ENCODE data around the gene CCDC3. TPM values are rescaled to one million over a fixed set of nuclear protein-coding genes. Genes with fewer than 3 reads are reported as not detected.

The CCDC3 gene
- total RNA-seq, 1 donor from 2014 or later: 12.8 TPM

DNA sequence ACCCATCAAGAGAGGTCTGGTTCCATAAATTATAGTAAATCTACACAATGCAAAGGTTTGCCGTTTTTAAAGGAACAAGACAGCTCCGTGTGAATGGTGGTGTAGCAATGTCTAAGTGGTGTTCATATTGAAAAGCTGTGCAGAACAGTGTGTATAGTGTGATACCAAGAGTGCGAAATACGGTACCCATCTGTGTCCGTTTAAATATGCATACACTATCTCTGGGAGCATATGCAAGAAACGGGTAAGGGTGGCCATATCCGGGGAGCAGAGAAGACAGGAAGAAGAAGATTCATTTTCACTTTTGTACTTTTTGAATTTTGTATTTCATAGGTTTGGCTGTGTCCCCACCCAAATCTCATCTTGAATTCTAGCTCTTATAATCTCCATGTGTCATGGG lies 102.0 kb downstream of the CCDC3 start:
- TF ChIP-seq POLR2AphosphoS5 (IDR thresholded peaks at IDR 0.05; ENCODE audit: insufficient read depth in 1 of 2, low read depth in 1 of 2) (no peak), POLR2A (IDR thresholded peaks at IDR 0.05) (no peak)
- TF ChIP-seq, protein P1, sequence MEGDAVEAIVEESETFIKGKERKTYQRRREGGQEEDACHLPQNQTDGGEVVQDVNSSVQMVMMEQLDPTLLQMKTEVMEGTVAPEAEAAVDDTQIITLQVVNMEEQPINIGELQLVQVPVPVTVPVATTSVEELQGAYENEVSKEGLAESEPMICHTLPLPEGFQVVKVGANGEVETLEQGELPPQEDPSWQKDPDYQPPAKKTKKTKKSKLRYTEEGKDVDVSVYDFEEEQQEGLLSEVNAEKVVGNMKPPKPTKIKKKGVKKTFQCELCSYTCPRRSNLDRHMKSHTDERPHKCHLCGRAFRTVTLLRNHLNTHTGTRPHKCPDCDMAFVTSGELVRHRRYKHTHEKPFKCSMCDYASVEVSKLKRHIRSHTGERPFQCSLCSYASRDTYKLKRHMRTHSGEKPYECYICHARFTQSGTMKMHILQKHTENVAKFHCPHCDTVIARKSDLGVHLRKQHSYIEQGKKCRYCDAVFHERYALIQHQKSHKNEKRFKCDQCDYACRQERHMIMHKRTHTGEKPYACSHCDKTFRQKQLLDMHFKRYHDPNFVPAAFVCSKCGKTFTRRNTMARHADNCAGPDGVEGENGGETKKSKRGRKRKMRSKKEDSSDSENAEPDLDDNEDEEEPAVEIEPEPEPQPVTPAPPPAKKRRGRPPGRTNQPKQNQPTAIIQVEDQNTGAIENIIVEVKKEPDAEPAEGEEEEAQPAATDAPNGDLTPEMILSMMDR (IDR thresholded peaks at IDR 0.05): no peak
- Histone ChIP-seq H3K9me3 (no peaks in the 10 kb centered on the region), H3K27ac (no peak overlapping the region), H3K27me3 (no peaks in the 10 kb centered on the region), H3K4me3 (no peak overlapping the region), H3K4me1 (no peaks in the 10 kb centered on the region), H3K36me3 (no peaks in the 10 kb centered on the region)
- DNase-seq (ENCODE audit: extremely low spot score in 2 of 2): no peak
- intact Hi-C loops (cut with DNase I): no loop called here

DNA sequence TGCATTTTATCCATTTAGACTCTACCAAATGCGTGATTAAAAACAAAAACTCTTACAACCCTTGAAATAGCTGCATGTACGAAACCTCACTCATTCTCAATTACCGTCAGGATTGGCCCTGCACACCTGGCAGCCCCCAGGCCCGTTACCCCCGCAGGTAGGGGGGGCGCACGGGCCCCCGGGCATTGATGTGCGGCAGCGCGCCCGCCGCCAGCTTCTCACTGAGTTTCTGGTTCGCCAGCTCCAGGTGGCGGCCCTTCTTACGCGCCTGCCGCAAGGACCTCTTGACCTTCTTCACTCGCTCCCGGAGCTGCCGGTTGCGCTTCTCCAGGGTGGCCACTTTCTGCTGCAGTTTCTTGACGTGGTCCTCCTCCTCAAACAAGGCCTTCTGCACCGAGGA lies 103.2 kb downstream of the CCDC3 start:
- TF ChIP-seq POLR2A (IDR thresholded peaks at IDR 0.05): no peak
- no peak for TF ChIP-seq POLR2AphosphoS5 (IDR thresholded peaks at IDR 0.05; ENCODE audit: insufficient read depth in 1 of 2, low read depth in 1 of 2)
- H3K9me3 ChIP-seq: peaks cover 3% of the 10 kb centered on the region
- no peaks in the 10 kb centered on the region for H3K27me3 ChIP-seq
- no peak overlapping the region for H3K4me3 ChIP-seq
- no peak for DNase-seq (ENCODE audit: extremely low spot score in 2 of 2)
- no peaks in the 10 kb centered on the region for H3K36me3 ChIP-seq
- H3K4me1 ChIP-seq: no peaks in the 10 kb centered on the region
- intact Hi-C loops (cut with DNase I): no loop called here
- H3K27ac ChIP-seq: no peak overlapping the region

DNA sequence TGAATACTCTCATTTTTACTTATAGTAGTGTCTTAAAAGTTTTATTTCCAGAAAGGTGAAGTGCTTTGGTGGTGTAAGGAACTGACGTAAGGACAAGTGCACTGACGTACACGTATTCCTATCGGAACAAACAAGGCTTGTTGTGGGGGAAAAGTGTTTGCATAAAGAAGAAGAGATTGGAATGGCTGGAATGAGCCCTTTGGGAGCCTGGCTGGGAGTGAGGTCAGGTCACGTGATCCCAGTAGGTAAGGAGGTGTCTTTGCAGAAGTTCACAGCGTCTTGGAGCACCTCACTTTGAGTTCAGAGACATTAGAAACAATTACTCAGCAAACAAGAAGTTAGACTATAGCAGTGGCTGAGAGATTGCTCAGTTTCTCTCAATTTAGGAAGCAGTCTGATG lies 104.2 kb downstream of the CCDC3 start:
- Histone ChIP-seq H3K27ac (no peak overlapping the region), H3K9me3 (peaks cover 9% of the 10 kb centered on the region), H3K4me3 (no peak overlapping the region), H3K36me3 (no peaks in the 10 kb centered on the region), H3K4me1 (no peaks in the 10 kb centered on the region), H3K27me3 (no peaks in the 10 kb centered on the region)
- no peak for DNase-seq (ENCODE audit: extremely low spot score in 2 of 2)
- TF ChIP-seq POLR2A (IDR thresholded peaks at IDR 0.05) (no peak), POLR2AphosphoS5 (IDR thresholded peaks at IDR 0.05; ENCODE audit: insufficient read depth in 1 of 2, low read depth in 1 of 2) (no peak)
- TF ChIP-seq, protein P1 (IDR thresholded peaks at IDR 0.05): no peak
- intact Hi-C loops (cut with DNase I): no loop called here

DNA sequence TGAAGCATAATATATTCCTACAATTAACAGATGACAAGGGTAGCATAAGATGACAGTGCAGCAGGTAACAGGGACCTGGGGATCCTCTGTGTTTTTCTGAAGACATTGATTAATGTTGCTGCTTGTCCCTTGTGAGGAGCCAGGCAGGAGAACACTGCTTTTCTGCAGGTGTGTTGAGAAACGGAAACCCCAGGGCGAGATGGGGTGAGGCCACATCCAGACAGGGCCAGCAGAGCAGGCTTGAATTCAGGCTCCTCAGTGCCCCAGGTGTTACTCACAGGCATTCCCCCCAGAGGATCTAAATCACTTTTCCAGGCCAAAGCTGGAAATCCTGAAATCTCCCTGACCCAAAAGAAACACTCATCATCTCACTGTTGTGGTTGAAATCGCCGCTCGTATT lies 105.3 kb downstream of the CCDC3 start:
- intact Hi-C loops (cut with DNase I): no loop called here

DNA sequence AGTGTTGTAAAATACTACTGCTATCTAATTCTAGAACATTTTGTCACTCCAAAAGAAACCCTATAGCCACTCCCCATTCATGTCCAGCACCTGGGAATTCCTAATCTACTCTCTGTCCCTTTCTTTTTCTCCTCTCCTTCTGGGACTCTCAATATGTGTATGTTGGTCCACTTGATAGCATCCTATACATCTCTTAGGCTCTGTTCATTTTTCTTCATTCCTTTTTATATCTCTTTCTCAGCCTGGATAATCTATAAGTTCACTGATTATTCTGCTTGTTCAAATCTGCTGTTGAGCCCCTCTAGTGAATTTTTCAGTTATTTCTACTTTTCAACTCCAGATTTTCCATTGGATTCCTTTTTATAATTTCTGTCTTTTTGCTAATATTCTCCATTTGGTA lies 108.6 kb downstream of the CCDC3 start:
- intact Hi-C loops (cut with DNase I): no loop called here
- H3K27me3 ChIP-seq: no peaks in the 10 kb centered on the region
- DNase-seq (ENCODE audit: extremely low spot score in 2 of 2): no peak
- TF ChIP-seq POLR2A (IDR thresholded peaks at IDR 0.05) (no peak), POLR2AphosphoS5 (IDR thresholded peaks at IDR 0.05; ENCODE audit: insufficient read depth in 1 of 2, low read depth in 1 of 2) (no peak)
- TF ChIP-seq, protein P1 (IDR thresholded peaks at IDR 0.05): no peak
- no peak overlapping the region for H3K4me3 ChIP-seq
- H3K36me3 ChIP-seq: no peaks in the 10 kb centered on the region
- peaks cover 7% of the 10 kb centered on the region for H3K4me1 ChIP-seq
- H3K9me3 ChIP-seq: peaks cover 9% of the 10 kb centered on the region
- no peak overlapping the region for H3K27ac ChIP-seq

More for the DNA sequence above, 105.3 kb downstream of the CCDC3 start:
- Histone ChIP-seq H3K27ac (no peak overlapping the region), H3K9me3 (peaks cover 9% of the 10 kb centered on the region), H3K4me1 (no peaks in the 10 kb centered on the region), H3K4me3 (no peak overlapping the region), H3K27me3 (no peaks in the 10 kb centered on the region), H3K36me3 (no peaks in the 10 kb centered on the region)
- TF ChIP-seq, protein P1 (IDR thresholded peaks at IDR 0.05): no peak
- TF ChIP-seq POLR2A (IDR thresholded peaks at IDR 0.05) (no peak), POLR2AphosphoS5 (IDR thresholded peaks at IDR 0.05; ENCODE audit: insufficient read depth in 1 of 2, low read depth in 1 of 2) (no peak)
- no peak for DNase-seq (ENCODE audit: extremely low spot score in 2 of 2)
